Erythroblast (primary cell): Measurements from ENCODE around the gene WNT11.
A peak's percentile ranks its signal among the peaks of the same experiment; 100 is the strongest.

Experiments used
- DNase-seq, 2 experiments: peaks; one replicate each; lab custom pipeline; 2025; lab: John Stamatoyannopoulos, UW
- GATA1 ChIP-seq: IDR thresholded peaks from 2 replicates; pipeline ENCODE4 v1.6.1; 2011; ENCODE audit warnings: low read depth, mild to moderate bottlenecking, control low read depth, low read length, moderate library complexity
- POLR2A ChIP-seq: IDR thresholded peaks from 2 replicates; pipeline ENCODE4 v1.6.1; 2011; ENCODE audit warnings: mild to moderate bottlenecking, low read length

The WNT11 gene

DNA sequence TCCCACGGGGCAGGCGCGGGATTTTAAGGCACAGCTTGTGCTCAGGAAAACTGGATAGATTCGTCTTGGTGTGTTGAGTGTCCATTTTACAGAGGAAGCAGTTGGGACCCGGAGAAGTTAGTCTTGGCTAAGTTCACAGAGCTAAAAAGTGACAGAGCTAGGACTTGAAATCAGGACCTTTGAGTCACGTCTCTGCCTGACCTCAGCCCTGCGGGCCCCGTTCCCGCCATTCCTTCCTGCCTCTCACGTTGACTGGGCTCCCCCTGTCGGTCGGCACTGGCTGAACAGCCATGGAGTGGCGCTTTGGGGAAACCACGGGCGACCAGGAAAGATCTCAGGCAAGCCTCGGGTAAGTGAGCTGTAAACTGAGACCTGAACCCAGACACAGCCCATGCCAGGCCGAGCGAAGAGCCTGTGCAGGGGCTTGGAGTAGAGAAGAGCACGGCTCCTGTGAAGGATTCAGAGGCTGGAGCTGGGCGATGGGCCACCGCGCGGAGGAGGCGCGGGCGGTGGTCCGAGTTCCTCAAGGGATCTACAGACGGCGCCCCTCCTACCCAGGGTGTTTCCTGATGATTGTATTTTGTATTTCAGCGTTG lies 54.1 kb downstream of the WNT11 start:
- no peak for TF ChIP-seq POLR2A
- no peak for TF ChIP-seq GATA1
- peak; percentile 82 to 91 for DNase-seq

DNA sequence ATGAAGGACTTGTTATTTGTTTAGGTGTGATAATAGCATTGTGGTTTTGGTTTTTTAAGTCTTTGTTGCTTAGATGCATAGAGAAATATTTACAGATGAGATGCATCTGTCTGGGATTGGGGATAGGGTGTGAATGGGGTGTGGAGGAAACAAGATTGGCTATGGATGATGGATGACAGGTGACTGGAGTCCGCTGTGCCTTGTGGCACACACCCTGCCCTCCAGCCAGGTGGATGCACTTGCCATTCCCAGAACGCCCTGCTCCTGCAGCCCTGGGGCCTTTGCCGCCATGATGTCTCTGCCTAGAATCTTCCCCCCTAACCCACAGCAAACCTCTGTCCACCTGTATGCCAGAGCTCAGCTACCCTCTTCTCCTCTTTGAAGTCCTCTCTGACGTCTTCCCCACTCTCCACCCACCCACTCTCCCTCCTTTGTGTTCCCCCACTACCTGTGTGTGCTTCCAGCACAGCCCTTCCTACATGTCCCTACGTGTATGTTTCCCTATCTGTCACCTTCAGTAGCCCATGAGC lies 54.7 kb downstream of the WNT11 start:
- DNase-seq: no peak
- TF ChIP-seq POLR2A: no peak
- no peak for TF ChIP-seq GATA1

DNA sequence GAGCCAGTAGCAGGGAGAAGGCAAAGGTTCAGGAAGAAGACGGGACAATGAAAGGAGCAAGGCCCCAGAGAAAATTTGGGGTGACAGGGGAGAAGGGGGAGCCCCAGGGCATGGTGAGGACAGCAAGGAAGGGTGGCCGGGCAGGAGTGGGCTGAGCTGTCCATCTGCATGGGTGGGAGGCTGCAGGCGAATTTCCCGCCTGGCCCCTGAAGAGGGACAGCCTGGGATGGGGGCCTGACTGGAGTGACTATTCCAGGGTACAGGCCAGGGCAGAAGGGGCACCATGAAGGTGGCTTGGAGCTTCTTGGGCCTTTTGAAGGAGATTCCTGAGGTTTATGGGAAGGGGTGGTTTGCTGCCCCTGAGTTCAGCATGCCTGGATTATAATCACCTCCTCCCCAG lies 56.2 kb downstream of the WNT11 start:
- TF ChIP-seq POLR2A (no peak), GATA1 (no peak)
- no peak for DNase-seq

DNA sequence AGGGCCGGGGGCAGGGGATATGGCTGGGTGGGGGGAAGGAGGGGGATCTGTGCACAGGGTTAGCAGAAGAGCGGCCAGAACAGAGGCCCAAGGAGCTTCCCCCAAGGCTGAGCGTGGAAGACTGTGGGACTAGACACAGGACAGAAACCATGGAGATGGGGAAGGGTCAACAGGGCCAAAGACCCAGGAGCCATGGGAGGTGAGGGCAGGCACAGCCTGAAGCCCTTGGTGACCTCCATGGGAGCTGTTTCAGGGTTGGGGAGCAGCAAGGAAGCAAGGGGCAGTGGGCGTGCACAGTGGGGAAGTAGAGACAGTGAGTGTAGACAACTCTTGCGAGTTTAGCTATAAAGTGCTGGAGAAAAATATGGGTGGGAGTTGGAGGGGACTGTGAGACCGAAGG lies 56.6 kb downstream of the WNT11 start:
- DNase-seq: no peak
- TF ChIP-seq POLR2A (no peak), GATA1 (no peak)

DNA sequence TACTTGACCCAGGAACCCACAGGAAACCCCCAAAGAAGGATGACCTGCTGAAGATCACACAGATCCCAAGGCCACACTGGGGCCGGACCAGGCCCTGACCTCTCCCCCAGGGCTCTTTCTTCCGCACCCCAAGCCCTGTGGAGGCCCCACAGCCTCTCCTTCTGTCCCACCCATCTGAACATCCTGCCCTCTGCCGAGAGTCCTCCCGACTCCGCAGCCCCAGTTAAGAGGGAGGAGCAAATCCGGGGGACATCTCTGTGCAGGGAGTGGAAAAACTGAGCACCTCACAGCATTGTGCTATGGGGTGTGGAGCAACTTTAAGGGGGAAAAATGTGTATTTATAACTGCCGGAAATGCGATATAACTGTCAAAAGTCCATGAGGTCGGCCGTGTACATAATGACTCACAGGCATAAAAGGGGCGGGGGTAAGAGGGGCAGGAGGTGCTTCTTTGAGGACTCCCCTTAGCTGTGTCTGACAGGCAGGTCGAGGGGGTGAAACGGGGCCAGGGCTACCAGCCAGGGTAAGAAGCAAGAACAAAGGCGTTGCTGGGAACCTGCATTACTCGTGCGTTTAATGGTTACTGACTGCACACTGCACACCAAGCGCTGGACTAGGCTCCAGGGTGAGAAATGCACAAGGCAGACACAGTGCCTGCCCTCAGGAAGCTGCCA lies 57.2 kb downstream of the WNT11 start:
- DNase-seq: no peak

DNA sequence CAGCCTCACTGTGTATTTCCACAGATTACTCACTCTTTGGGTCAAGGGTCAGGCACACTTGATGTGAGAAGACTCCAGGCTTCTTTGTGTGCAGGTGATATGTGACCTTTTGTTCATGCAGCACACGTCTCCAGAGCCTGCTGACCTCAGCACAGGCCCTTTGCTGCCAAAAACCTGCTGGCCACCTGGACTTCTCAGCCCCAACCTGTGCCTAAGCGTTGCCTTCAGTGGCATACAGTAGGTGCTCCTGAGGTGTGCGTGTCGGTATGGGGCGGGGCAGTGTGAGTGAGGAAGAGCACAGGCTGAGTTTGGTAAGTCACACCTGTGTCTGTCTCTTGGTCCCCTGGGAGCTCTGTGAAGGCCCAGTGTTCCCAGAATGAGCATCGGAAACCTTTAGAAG lies 58.1 kb downstream of the WNT11 start:
- DNase-seq: no peak
- no peak for TF ChIP-seq POLR2A
- TF ChIP-seq GATA1: no peak

More for the DNA sequence above, 57.2 kb downstream of the WNT11 start:
- TF ChIP-seq GATA1: no peak
- TF ChIP-seq POLR2A: no peak

DNA sequence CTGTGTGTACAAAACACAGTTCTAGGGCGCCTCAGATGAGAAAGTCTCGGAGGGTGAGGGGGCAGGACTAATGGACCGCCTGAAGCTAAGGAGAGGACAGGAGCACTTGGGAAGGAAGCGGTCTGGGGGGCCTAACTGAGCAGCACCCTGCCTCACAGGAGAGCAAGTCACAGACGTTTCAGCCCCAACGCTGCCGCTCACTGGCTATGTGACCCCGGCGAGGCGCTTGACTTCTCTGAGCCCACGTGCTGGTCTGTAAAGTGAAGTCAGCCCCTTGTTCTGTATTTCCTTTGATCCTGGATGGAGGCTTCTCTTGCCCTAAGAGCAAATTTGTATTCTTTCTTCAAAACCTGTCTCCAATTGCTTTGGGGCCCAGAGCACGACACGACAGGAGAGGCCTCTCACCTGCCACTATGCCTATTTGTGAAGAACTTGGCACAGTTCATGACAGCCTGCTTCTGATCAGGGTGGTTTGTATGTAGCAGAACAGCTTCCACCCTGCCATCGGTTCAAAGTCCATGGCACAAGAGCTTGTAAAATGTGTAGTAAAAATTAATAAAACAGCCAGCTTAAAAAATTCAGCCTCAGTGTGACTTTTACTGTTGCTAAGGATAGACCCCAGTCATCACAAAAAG lies 59.1 kb downstream of the WNT11 start:
- DNase-seq: no peak
- TF ChIP-seq POLR2A (no peak), GATA1 (no peak)

DNA sequence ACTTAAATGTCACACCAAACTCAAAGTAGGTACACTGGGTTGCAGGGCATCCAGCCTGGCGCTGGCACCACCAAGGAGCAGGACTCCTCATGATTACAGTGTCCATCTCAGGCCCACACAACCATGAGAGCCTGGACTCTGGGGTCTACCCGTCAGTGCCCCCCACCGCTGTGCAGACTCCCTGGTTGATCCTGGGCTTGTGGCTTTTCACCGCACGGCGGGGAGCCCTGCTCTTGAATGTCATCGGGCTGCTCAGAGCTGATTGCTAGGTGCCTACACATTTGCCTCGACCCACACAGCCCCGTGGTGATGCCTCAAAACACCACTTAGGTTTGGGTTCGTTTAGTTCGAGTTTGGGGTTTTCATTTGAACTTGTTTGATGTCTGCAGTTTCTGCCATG lies 63.0 kb downstream of the WNT11 start:
- DNase-seq: no peak
- TF ChIP-seq GATA1 (no peak), POLR2A (no peak)

DNA sequence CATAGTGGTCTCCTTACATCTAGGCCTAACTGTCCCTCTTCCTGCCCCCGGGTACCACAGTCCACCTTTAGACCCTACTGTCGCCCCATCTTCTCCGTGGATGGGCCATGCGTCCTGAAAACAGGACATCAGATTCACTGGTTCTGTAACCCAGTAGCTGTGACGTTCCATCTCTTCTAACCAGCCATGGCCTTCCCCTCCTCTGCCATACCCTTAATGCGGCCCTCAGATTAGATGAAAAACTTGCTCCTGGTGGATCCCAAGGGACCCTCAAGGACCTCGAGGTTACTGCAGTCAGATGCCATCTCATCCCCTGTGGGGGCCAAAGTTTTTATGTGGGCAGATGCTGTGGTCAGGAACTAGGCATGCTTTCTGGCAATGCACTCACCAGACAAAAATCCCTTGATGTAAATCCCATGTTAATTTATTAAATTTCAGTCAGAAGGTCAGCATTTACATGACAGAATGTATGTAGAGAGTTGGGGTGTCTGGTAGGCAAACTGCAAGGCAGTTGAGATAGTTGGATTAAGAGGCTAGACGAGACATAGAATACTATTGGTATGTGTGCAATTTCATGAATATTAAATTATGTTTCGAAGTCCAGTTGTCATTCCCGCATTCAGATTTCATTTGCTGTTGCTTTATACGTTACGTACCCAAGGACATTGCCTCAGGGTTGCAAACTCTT lies 64.3 kb downstream of the WNT11 start:
- no peak for DNase-seq
- TF ChIP-seq GATA1 (no peak), POLR2A (no peak)

DNA sequence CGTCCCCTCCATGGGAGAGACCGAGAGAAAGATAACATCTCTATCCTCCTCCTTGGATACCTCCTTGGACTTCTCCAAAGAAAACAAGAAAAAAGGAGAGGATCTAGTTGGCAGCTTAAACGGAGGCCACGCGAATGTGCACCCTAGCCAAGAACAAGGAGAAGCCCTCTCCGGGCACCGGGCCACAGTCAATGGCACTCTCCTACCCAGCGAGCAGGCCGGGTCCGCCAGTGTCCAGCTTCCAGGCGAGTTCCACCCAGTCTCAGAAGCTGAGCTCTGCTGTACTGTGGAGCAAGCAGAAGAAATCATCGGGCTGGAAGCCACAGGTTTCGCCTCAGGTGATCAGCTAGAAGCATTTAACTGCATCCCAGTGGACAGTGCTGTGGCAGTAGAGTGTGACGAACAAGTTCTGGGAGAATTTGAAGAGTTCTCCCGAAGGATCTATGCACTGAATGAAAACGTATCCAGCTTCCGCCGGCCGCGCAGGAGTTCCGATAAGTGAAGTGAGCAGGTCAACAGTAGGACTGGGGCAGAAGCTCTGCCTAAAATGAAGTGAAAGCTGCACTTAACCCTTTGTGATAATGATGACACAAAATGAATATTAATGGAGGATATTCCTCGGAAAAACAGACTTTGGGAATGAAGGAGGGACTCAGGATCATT lies 65.3 kb downstream of the WNT11 start:
- DNase-seq: no peak
- no peak for TF ChIP-seq GATA1
- no peak for TF ChIP-seq POLR2A

DNA sequence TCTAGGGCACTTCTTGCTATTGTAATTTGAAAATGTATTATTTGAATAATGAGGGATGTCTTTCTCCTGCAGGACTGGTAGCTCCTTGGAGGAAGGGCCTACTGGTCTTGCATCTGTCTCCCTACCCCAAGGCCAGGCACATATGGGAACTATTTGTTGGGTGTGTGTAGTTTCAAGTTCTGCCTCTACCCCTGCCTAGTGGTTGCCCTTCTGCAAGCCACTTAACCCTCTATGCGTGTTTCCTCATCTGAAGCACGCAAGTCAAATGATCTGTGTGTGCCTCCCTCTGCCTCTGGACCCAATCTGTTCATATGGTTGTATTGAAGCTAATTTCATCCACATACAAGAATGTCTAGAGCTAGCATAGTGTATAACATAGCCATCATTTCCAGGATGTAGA lies 67.0 kb downstream of the WNT11 start:
- no peak for DNase-seq
- TF ChIP-seq GATA1 (no peak), POLR2A (no peak)
